Type B pancreatic cell (in vitro differentiated cells): ENCODE measurements around the gene GOLGA6A. TPM values are rescaled to one million over a fixed set of nuclear protein-coding genes. Genes with fewer than 3 reads are reported as not detected.

Source experiments
- DNase-seq: peaks from one replicate; pipeline ENCODE4 v3.0.0; 2021; ENCODE audit warnings: mixed read lengths; ENCODE audit not compliant: unreplicated experiment; ENCODE audit errors: extremely low spot score
- H3K27ac Mint-ChIP-seq: 2 replicates; pipeline ENCODE4 v1.8.0; 2021; ENCODE audit warnings: mild to moderate bottlenecking, mixed read lengths
- H3K27me3 Mint-ChIP-seq: 2 replicates; pipeline ENCODE4 v1.8.0; 2021; ENCODE audit warnings: mixed read lengths
- H3K36me3 Mint-ChIP-seq: 2 replicates; pipeline ENCODE4 v1.8.0; 2021; ENCODE audit warnings: mixed read lengths
- H3K4me1 Mint-ChIP-seq: one replicate; pipeline ENCODE4 v1.8.0; 2021; ENCODE audit warnings: mixed read lengths; ENCODE audit not compliant: unreplicated experiment
- H3K4me3 Mint-ChIP-seq: 2 replicates; pipeline ENCODE4 v1.8.0; 2021; ENCODE audit warnings: mild to moderate bottlenecking, mixed read lengths
- H3K9me3 Mint-ChIP-seq: 2 replicates; pipeline ENCODE4 v1.8.0; 2021; ENCODE audit warnings: mixed read lengths
- total RNA-seq: library from RNA; stranded (reverse); gene quantifications from 2 replicates; pipeline ENCODE4 v1.2.1, GENCODE V29; 2021; ENCODE audit warnings: low replicate concordance
- TF ChIP-seq, protein P1 (sequence below): fragments of 200-600 bp; sonication (generic); conservative IDR thresholded peaks from 2 replicates; pipeline ENCODE4 v1.5.0; 2021; ENCODE audit warnings: antibody characterized with exemption, mild to moderate bottlenecking

GOLGA6A gene
- total RNA-seq, 1 donor from 2014 or later: not detected

DNA sequence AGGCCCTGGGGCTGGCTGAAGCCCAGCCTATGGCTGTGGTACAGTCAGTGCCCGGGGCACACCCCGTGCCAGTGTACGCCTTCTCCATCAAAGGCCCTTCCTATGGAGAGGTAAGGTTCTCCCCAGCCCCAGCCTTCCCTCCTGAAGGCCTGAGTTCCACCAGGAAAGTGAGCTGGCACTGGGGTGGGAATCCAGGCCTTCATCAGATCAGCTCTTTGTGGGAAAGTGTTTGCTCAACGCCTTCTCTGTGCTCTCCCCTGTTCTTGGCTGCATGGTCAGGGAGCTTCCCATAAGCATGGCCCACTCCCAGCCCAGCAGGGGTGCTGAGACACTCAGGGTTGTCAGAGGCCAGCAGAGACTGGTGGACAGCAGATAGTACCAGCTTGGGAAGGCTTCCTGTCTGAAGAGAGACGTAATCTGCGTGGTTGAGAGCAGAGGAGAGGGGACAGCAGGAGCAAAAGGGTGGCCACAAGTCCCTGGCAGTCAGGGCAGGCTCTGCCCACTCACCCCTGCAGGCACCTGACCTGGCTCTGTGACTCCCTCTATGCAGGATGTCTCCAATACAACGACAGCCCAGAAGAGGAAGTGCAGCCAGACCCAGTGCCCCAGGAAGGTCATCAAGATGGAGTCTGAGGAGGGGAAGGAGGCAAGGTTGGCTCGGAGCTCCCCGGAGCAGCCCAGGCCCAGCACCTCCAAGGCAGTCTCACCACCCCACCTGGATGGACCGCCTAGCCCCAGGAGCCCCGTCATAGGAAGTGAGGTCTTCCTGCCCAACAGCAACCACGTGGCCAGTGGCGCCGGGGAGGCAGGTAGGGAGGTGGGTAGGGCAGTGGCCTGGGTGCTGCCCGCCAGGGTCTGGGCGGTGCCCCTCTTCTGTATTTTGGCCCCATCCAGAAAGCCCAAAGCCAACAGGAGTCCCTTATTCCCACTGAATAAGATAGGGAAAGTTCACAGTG, 49.5 kb downstream of the GOLGA6A start:
- Mint-ChIP-seq H3K4me3 (no peak overlapping the region), H3K27ac (no peak overlapping the region), H3K4me1 (peaks cover 14% of the 10 kb centered on the region), H3K9me3 (no peaks in the 10 kb centered on the region), H3K27me3 (no peaks in the 10 kb centered on the region), H3K36me3 (peaks cover 12% of the 10 kb centered on the region)
- TF ChIP-seq, protein P1, sequence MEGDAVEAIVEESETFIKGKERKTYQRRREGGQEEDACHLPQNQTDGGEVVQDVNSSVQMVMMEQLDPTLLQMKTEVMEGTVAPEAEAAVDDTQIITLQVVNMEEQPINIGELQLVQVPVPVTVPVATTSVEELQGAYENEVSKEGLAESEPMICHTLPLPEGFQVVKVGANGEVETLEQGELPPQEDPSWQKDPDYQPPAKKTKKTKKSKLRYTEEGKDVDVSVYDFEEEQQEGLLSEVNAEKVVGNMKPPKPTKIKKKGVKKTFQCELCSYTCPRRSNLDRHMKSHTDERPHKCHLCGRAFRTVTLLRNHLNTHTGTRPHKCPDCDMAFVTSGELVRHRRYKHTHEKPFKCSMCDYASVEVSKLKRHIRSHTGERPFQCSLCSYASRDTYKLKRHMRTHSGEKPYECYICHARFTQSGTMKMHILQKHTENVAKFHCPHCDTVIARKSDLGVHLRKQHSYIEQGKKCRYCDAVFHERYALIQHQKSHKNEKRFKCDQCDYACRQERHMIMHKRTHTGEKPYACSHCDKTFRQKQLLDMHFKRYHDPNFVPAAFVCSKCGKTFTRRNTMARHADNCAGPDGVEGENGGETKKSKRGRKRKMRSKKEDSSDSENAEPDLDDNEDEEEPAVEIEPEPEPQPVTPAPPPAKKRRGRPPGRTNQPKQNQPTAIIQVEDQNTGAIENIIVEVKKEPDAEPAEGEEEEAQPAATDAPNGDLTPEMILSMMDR: no peak
- no peak for DNase-seq

DNA sequence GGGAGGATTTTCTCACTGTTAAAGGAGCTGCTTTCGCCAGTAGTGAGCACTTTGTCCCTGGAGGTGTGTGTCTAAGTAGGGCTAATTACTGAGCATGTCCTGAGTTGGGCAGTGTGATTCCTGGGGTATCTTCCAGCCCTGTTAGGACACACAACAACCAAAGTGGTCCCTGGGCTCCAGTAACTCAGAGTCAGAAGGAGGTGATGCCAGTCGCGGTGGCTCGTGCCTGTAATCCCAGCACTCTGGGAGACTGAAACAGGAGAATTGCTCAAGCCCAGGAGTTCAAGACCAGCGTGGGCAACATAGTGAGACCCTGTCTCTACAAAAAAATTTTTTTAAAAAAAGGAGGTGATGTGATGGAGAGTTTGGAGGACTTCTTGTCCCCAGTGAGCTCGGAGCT, 50.3 kb downstream of the GOLGA6A start:
- H3K36me3 Mint-ChIP-seq: peaks cover 12% of the 10 kb centered on the region
- H3K27me3 Mint-ChIP-seq: no peaks in the 10 kb centered on the region
- H3K9me3 Mint-ChIP-seq: no peaks in the 10 kb centered on the region
- no peak overlapping the region for H3K4me3 Mint-ChIP-seq
- H3K4me1 Mint-ChIP-seq: peaks cover 9% of the 10 kb centered on the region
- no peak overlapping the region for H3K27ac Mint-ChIP-seq
- TF ChIP-seq, protein P1: no peak
- no peak for DNase-seq

DNA sequence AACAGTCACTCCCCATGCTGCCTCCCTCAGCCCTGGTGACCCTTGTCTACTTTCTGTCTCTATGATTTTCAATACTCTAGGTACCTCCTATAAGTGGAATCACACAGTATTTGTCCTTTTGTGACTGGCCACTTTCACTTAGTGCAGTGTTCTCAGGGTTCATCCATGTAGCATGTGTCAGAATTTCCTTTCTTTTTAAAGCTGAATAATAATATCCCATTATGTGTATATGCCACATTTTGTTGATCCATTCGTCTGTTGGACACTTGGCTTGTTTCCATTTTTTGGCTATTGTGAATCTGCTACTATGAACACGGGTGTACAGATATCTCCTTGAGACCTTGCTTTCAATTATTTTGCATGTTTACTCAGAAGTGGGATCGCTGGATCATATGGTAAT, 53.7 kb downstream of the GOLGA6A start:
- DNase-seq: no peak
- Mint-ChIP-seq H3K4me1 (no peaks in the 10 kb centered on the region), H3K27ac (no peak overlapping the region), H3K27me3 (no peaks in the 10 kb centered on the region), H3K9me3 (no peaks in the 10 kb centered on the region), H3K4me3 (no peak overlapping the region), H3K36me3 (peaks cover 8% of the 10 kb centered on the region)
- TF ChIP-seq, protein P1: no peak

DNA sequence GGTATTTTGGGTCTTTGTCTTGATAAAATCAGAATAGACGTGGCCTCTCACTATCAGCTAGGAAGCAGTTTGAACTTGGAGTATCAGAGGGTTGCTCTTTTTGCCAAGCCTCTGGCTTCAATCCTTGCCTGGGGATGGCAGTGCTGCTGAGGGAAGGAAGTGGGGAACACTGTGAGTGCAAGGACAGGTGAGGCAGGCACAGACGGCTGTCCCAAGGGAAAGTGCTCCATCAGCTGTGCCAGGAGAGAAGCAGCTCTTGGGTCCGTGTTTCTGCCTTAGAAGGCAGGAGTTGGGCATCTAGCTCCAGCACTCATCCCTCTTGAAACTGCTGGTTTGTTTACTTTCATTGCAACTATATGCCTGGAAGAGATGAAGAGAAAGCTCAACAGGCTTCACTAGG, 54.7 kb downstream of the GOLGA6A start:
- TF ChIP-seq, protein P1: no peak
- Mint-ChIP-seq H3K9me3 (no peaks in the 10 kb centered on the region), H3K4me1 (no peaks in the 10 kb centered on the region), H3K27me3 (no peaks in the 10 kb centered on the region), H3K4me3 (no peak overlapping the region), H3K27ac (no peak overlapping the region), H3K36me3 (peaks cover 8% of the 10 kb centered on the region)
- no peak for DNase-seq

DNA sequence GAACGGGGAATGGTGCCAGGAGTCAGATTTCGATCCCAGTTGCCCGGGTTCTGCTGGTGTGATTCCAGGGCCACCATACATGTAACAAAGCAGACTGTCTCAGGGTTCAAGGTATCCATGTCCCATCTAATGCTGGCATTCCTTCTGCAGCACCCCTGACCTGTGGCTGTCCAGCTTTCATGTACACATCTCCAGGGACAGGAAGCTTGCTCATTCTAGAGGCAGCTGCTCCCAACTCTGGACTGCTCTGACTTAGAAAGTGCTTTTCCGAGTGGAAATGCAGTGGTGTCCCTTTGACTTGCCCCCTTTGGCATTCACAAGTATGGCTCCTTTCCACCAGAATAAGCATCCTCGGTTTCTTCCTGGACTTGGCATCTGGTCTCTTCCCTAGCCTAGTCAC, 56.9 kb downstream of the GOLGA6A start:
- no peak for DNase-seq
- Mint-ChIP-seq H3K4me3 (no peak overlapping the region), H3K9me3 (no peaks in the 10 kb centered on the region), H3K27me3 (no peaks in the 10 kb centered on the region), H3K4me1 (no peaks in the 10 kb centered on the region), H3K27ac (no peak overlapping the region), H3K36me3 (peaks cover 16% of the 10 kb centered on the region)
- TF ChIP-seq, protein P1: no peak
